22Rv1 (cell line): ENCODE results near the gene NGB.

Experiments used
- ZFX ChIP-seq: fragments of 450-650 bp; IDR thresholded peaks from 2 replicates; pipeline ENCODE4 v1.6.1; 2017; ENCODE audit warnings: antibody characterized with exemption, borderline replicate concordance
- TF ChIP-seq, protein P1 (sequence below): fragments of 450-650 bp; IDR thresholded peaks from 2 replicates; pipeline ENCODE4 v1.5.1; 2017; ENCODE audit warnings: mild to moderate bottlenecking

GRCh38 chr14:77266336-77266735 is 4.7 kb downstream of the NGB start:
- TF ChIP-seq, protein P1, sequence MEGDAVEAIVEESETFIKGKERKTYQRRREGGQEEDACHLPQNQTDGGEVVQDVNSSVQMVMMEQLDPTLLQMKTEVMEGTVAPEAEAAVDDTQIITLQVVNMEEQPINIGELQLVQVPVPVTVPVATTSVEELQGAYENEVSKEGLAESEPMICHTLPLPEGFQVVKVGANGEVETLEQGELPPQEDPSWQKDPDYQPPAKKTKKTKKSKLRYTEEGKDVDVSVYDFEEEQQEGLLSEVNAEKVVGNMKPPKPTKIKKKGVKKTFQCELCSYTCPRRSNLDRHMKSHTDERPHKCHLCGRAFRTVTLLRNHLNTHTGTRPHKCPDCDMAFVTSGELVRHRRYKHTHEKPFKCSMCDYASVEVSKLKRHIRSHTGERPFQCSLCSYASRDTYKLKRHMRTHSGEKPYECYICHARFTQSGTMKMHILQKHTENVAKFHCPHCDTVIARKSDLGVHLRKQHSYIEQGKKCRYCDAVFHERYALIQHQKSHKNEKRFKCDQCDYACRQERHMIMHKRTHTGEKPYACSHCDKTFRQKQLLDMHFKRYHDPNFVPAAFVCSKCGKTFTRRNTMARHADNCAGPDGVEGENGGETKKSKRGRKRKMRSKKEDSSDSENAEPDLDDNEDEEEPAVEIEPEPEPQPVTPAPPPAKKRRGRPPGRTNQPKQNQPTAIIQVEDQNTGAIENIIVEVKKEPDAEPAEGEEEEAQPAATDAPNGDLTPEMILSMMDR = no peak
- no peak for TF ChIP-seq ZFX
